GM23338 (cell line): ENCODE measurements around the gene TTC27. TPM values are rescaled to one million over a fixed set of nuclear protein-coding genes. Genes with fewer than 3 reads are reported as not detected.
A peak's percentile ranks its signal among the peaks of the same experiment; 100 is the strongest.

Experiments
- ATAC-seq: fragments of 200-7000 bp; cut with Tn5 transposase; 3 replicates; pipeline ENCODE4 v1.9.1; 2020
- DNase-seq: peaks from one replicate; pipeline ENCODE4 v3.0.0-alpha.2; 2015; ENCODE audit warnings: low spot score
- H2AFZ ChIP-seq: fragments of 200-600 bp; sonication (generic); 2 replicates; pipeline ENCODE4 v1.8.0; 2016; ENCODE audit warnings: antibody characterized with exemption, mild to moderate bottlenecking, moderate library complexity
- H3F3A ChIP-seq: fragments of 200-600 bp; sonication (generic); replicated peaks from 2 replicates; pipeline ENCODE4 v1.8.0; 2017; ENCODE audit warnings: antibody characterized with exemption, mixed run types, low read depth
- H3K27ac ChIP-seq: fragments of 200-600 bp; sonication (generic); 2 replicates; pipeline ENCODE4 v1.6.1; 2016; ENCODE audit warnings: low read depth
- H3K27me3 ChIP-seq: fragments of 200-600 bp; sonication (generic); 2 replicates; pipeline ENCODE4 v1.8.0; 2016; ENCODE audit warnings: mild to moderate bottlenecking, mixed run types, moderate library complexity; ENCODE audit not compliant: insufficient read depth
- H3K36me3 ChIP-seq: fragments of 200-600 bp; sonication (generic); 2 replicates; pipeline ENCODE4 v1.8.0; 2016; ENCODE audit warnings: mild to moderate bottlenecking; ENCODE audit not compliant: insufficient read depth
- H3K4me1 ChIP-seq: fragments of 200-600 bp; sonication (generic); 2 replicates; pipeline ENCODE4 v1.8.0; 2016; ENCODE audit warnings: mild to moderate bottlenecking, moderate library complexity; ENCODE audit not compliant: insufficient read depth
- H3K4me2 ChIP-seq: fragments of 200-600 bp; sonication (generic); 2 replicates; pipeline ENCODE4 v1.7.1; 2017; ENCODE audit warnings: mixed run types
- H3K4me3 ChIP-seq: fragments of 200-600 bp; sonication (generic); 2 replicates; pipeline ENCODE4 v1.6.1; 2016; ENCODE audit warnings: mixed run types
- H3K79me2 ChIP-seq: fragments of 200-600 bp; sonication (generic); replicated peaks from 2 replicates; pipeline ENCODE4 v1.8.0; 2017; ENCODE audit warnings: mild to moderate bottlenecking; ENCODE audit not compliant: insufficient read depth
- H3K9me2 ChIP-seq: fragments of 200-600 bp; sonication (generic); 2 replicates; pipeline ENCODE4 v1.8.0; 2017; ENCODE audit not compliant: insufficient read depth
- H4K20me1 ChIP-seq: fragments of 200-600 bp; sonication (generic); replicated peaks from 2 replicates; pipeline ENCODE4 v1.8.0; 2017; ENCODE audit warnings: mild to moderate bottlenecking; ENCODE audit not compliant: insufficient read depth
- H3K27ac Mint-ChIP-seq: 2 replicates; pipeline ENCODE4 v1.8.0; 2020; ENCODE audit warnings: inconsistent platforms, mild to moderate bottlenecking, moderate library complexity, mixed read lengths
- H3K27me3 Mint-ChIP-seq: 3 replicates; pipeline ENCODE4 v1.8.0; 2022; ENCODE audit warnings: low read depth, mild to moderate bottlenecking, moderate library complexity, mixed read lengths, inconsistent platforms; ENCODE audit not compliant: insufficient read depth, poor library complexity
- H3K36me3 Mint-ChIP-seq: 3 replicates; pipeline ENCODE4 v1.8.0; 2021; ENCODE audit warnings: low read depth, mild to moderate bottlenecking, inconsistent platforms, moderate library complexity, mixed read lengths
- H3K4me1 Mint-ChIP-seq: 3 replicates; pipeline ENCODE4 v1.8.0; 2020; ENCODE audit warnings: mild to moderate bottlenecking, inconsistent platforms, mixed read lengths
- H3K4me3 Mint-ChIP-seq: 3 replicates; pipeline ENCODE4 v1.8.0; 2021; ENCODE audit warnings: moderate library complexity, mild to moderate bottlenecking, inconsistent platforms, mixed read lengths
- H3K9me3 Mint-ChIP-seq: 3 replicates; pipeline ENCODE4 v1.8.0; 2020; ENCODE audit warnings: moderate library complexity, mild to moderate bottlenecking, inconsistent platforms, mixed read lengths
- CREB1 ChIP-seq: fragments of 250-450 bp; sonication (Bioruptor Pico); IDR thresholded peaks from 2 replicates; pipeline ENCODE4 v1.5.0; 2020; ENCODE audit warnings: low read depth, mild to moderate bottlenecking, moderate library complexity
- EZH2 ChIP-seq: fragments of 200-600 bp; sonication (generic); IDR thresholded peaks from one replicate; pipeline ENCODE4 v1.8.0; 2017; ENCODE audit warnings: antibody characterized with exemption, mild to moderate bottlenecking, low read depth; ENCODE audit not compliant: unreplicated experiment
- EZH2phosphoT487 ChIP-seq: fragments of 200-600 bp; sonication (generic); IDR thresholded peaks from one replicate; pipeline ENCODE4 v1.8.1; 2018; ENCODE audit warnings: antibody characterized with exemption; ENCODE audit not compliant: unreplicated experiment
- JUNB ChIP-seq: IDR thresholded peaks from one replicate; pipeline ENCODE4 v1.6.1; 2016; ENCODE audit warnings: antibody characterized with exemption; ENCODE audit not compliant: unreplicated experiment
- NANOG ChIP-seq: IDR thresholded peaks from 2 replicates; pipeline ENCODE4 v1.6.1; 2016; ENCODE audit warnings: antibody characterized with exemption, borderline replicate concordance
- POLR2AphosphoS5 ChIP-seq: IDR thresholded peaks from 2 replicates; pipeline ENCODE4 v1.6.1; 2016; ENCODE audit warnings: antibody characterized with exemption, low read depth
- STAT1 ChIP-seq: IDR thresholded peaks from one replicate; pipeline ENCODE4 v1.6.1; 2016; ENCODE audit warnings: antibody characterized with exemption; ENCODE audit not compliant: unreplicated experiment
- ZNF114 ChIP-seq: fragments of 250-450 bp; sonication (Bioruptor Pico); IDR thresholded peaks from 2 replicates; pipeline ENCODE4 v1.5.0; 2020; ENCODE audit warnings: mild to moderate bottlenecking, moderate library complexity
- ZNF331 ChIP-seq: fragments of 250-450 bp; sonication (Bioruptor Pico); IDR thresholded peaks from 2 replicates; pipeline ENCODE4 v1.5.0; 2020; ENCODE audit warnings: low read depth, mild to moderate bottlenecking, moderate library complexity
- polyA plus RNA-seq: library from polyadenylated mRNA; unstranded; fragments of >200 nt; fragmentation: Nextera tagmentation; extraction: Ambion mirVana; gene quantifications from 2 replicates; pipeline ENCODE4 v1.2.1, GENCODE V29; 2016
- total RNA-seq: library from RNA; depleted of rRNA; stranded (reverse); fragments of >200 nt; shearing (Covaris generic); gene quantifications from 2 replicates; pipeline ENCODE4 v1.2.3, GENCODE V29; 2014
- TF ChIP-seq, protein P1 (sequence below): fragments of 250-450 bp; sonication (Bioruptor Pico); IDR thresholded peaks from 2 replicates; pipeline ENCODE4 v1.5.0; 2020; ENCODE audit warnings: mild to moderate bottlenecking, moderate library complexity
- TF ChIP-seq, protein P2 (sequence below): IDR thresholded peaks from one replicate; pipeline ENCODE4 v1.6.1; 2018; ENCODE audit warnings: antibody characterized with exemption; ENCODE audit not compliant: unreplicated experiment
- TF ChIP-seq, protein P3 (sequence below), 2 experiments: fragments of 200-600 bp in 1 of 2; sonication (generic) in 1 of 2; conservative IDR thresholded peaks; 2 replicates each; pipeline versions ENCODE4 v1.5.1 to v1.6.1; 2016 to 2017; ENCODE audit warnings: antibody characterized with exemption in 2 of 2, low read depth in 2 of 2, mild to moderate bottlenecking in 2 of 2, moderate library complexity in 1 of 2
- TF ChIP-seq, protein P4 (sequence below): IDR thresholded peaks from 2 replicates; pipeline ENCODE4 v1.6.1; 2016; ENCODE audit warnings: antibody characterized with exemption

Gene TTC27
- total and polyA plus RNA-seq, 2 experiments from 2014 or later = 11.8 to 41.3 TPM

DNA sequence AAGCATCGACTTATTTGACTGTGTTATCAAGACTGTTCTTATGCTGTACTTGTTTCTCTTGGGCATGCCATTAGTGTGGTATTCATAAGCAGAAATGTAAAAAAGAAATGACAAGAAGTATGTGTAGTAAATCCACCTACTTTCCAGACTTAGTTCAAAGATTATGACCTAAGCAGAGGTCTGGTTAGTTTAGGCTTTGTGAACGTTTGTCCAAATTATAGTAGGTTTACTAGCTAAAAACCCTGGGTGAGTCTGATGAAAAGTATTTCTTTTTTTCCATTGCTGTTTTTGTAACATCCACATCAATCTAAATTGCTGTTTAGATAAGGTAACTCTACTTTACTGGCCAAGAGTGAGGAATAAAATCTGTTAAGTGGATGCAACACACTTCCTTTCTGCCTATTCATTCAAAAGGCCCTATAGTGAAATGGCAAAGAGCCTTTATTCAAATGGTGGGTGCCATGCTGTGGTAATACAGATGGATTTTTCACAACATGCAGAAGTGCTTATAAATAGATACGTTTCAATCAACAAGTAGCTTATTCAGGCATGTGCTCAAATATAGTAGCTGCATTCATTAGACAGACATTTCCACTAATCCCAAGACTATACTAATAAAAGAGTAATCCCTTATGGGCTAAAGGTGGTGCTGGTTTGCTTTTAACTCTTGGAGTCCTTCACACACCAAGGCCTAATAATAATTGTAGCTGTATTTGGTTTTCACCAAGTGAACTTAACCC is 196.4 kb downstream of the TTC27 start:
- no peaks in the 10 kb centered on the region for H3F3A ChIP-seq
- no peak overlapping the region for H3K4me2 ChIP-seq
- Mint-ChIP-seq H3K4me1 (peaks cover 8% of the 10 kb centered on the region), H3K27me3 (no peaks in the 10 kb centered on the region), H3K36me3 (no peaks in the 10 kb centered on the region; the same call in 2 of the 3 replicates), H3K27ac (0 out of 2 replicates have a peak overlapping the region, but pooled peaks have one; percentile 2), H3K4me3 (no peak overlapping the region), H3K9me3 (no peaks in the 10 kb centered on the region)
- no peak for ATAC-seq
- TF ChIP-seq EZH2 (no peak), ZNF331 (CRISPR knock-in tag) (no peak), ZNF114 (CRISPR knock-in tag) (no peak), STAT1 (no peak), JUNB (no peak), POLR2AphosphoS5 (no peak), NANOG (no peak), CREB1 (CRISPR knock-in tag) (no peak), EZH2phosphoT487 (no peak)
- TF ChIP-seq, protein P1, sequence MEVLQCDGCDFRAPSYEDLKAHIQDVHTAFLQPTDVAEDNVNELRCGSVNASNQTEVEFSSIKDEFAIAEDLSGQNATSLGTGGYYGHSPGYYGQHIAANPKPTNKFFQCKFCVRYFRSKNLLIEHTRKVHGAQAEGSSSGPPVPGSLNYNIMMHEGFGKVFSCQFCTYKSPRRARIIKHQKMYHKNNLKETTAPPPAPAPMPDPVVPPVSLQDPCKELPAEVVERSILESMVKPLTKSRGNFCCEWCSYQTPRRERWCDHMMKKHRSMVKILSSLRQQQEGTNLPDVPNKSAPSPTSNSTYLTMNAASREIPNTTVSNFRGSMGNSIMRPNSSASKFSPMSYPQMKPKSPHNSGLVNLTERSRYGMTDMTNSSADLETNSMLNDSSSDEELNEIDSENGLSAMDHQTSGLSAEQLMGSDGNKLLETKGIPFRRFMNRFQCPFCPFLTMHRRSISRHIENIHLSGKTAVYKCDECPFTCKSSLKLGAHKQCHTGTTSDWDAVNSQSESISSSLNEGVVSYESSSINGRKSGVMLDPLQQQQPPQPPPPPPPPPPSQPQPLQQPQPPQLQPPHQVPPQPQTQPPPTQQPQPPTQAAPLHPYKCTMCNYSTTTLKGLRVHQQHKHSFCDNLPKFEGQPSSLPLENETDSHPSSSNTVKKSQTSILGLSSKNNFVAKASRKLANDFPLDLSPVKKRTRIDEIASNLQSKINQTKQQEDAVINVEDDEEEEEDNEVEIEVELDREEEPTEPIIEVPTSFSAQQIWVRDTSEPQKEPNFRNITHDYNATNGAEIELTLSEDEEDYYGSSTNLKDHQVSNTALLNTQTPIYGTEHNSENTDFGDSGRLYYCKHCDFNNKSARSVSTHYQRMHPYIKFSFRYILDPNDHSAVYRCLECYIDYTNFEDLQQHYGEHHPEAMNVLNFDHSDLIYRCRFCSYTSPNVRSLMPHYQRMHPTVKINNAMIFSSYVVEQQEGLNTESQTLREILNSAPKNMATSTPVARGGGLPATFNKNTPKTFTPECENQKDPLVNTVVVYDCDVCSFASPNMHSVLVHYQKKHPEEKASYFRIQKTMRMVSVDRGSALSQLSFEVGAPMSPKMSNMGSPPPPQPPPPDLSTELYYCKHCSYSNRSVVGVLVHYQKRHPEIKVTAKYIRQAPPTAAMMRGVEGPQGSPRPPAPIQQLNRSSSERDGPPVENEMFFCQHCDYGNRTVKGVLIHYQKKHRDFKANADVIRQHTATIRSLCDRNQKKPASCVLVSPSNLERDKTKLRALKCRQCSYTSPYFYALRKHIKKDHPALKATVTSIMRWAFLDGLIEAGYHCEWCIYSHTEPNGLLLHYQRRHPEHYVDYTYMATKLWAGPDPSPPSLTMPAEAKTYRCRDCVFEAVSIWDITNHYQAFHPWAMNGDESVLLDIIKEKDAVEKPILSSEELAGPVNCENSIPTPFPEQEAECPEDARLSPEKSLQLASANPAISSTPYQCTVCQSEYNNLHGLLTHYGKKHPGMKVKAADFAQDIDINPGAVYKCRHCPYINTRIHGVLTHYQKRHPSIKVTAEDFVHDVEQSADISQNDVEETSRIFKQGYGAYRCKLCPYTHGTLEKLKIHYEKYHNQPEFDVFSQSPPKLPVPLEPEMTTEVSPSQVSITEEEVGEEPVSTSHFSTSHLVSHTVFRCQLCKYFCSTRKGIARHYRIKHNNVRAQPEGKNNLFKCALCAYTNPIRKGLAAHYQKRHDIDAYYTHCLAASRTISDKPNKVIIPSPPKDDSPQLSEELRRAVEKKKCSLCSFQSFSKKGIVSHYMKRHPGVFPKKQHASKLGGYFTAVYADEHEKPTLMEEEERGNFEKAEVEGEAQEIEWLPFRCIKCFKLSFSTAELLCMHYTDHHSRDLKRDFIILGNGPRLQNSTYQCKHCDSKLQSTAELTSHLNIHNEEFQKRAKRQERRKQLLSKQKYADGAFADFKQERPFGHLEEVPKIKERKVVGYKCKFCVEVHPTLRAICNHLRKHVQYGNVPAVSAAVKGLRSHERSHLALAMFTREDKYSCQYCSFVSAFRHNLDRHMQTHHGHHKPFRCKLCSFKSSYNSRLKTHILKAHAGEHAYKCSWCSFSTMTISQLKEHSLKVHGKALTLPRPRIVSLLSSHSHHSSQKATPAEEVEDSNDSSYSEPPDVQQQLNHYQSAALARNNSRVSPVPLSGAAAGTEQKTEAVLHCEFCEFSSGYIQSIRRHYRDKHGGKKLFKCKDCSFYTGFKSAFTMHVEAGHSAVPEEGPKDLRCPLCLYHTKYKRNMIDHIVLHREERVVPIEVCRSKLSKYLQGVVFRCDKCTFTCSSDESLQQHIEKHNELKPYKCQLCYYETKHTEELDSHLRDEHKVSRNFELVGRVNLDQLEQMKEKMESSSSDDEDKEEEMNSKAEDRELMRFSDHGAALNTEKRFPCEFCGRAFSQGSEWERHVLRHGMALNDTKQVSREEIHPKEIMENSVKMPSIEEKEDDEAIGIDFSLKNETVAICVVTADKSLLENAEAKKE = no peak
- TF ChIP-seq, protein P2, sequence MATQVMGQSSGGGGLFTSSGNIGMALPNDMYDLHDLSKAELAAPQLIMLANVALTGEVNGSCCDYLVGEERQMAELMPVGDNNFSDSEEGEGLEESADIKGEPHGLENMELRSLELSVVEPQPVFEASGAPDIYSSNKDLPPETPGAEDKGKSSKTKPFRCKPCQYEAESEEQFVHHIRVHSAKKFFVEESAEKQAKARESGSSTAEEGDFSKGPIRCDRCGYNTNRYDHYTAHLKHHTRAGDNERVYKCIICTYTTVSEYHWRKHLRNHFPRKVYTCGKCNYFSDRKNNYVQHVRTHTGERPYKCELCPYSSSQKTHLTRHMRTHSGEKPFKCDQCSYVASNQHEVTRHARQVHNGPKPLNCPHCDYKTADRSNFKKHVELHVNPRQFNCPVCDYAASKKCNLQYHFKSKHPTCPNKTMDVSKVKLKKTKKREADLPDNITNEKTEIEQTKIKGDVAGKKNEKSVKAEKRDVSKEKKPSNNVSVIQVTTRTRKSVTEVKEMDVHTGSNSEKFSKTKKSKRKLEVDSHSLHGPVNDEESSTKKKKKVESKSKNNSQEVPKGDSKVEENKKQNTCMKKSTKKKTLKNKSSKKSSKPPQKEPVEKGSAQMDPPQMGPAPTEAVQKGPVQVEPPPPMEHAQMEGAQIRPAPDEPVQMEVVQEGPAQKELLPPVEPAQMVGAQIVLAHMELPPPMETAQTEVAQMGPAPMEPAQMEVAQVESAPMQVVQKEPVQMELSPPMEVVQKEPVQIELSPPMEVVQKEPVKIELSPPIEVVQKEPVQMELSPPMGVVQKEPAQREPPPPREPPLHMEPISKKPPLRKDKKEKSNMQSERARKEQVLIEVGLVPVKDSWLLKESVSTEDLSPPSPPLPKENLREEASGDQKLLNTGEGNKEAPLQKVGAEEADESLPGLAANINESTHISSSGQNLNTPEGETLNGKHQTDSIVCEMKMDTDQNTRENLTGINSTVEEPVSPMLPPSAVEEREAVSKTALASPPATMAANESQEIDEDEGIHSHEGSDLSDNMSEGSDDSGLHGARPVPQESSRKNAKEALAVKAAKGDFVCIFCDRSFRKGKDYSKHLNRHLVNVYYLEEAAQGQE = no peak
- TF ChIP-seq, protein P3, sequence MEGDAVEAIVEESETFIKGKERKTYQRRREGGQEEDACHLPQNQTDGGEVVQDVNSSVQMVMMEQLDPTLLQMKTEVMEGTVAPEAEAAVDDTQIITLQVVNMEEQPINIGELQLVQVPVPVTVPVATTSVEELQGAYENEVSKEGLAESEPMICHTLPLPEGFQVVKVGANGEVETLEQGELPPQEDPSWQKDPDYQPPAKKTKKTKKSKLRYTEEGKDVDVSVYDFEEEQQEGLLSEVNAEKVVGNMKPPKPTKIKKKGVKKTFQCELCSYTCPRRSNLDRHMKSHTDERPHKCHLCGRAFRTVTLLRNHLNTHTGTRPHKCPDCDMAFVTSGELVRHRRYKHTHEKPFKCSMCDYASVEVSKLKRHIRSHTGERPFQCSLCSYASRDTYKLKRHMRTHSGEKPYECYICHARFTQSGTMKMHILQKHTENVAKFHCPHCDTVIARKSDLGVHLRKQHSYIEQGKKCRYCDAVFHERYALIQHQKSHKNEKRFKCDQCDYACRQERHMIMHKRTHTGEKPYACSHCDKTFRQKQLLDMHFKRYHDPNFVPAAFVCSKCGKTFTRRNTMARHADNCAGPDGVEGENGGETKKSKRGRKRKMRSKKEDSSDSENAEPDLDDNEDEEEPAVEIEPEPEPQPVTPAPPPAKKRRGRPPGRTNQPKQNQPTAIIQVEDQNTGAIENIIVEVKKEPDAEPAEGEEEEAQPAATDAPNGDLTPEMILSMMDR (conservative IDR thresholded peaks at IDR 0.05; ENCODE audit: low read depth in 2 of 2) = no peak
- TF ChIP-seq, protein P4, sequence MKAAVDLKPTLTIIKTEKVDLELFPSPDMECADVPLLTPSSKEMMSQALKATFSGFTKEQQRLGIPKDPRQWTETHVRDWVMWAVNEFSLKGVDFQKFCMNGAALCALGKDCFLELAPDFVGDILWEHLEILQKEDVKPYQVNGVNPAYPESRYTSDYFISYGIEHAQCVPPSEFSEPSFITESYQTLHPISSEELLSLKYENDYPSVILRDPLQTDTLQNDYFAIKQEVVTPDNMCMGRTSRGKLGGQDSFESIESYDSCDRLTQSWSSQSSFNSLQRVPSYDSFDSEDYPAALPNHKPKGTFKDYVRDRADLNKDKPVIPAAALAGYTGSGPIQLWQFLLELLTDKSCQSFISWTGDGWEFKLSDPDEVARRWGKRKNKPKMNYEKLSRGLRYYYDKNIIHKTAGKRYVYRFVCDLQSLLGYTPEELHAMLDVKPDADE = no peak
- no peaks in the 10 kb centered on the region for H3K27me3 ChIP-seq
- DNase-seq = no peak
- no peaks in the 10 kb centered on the region for H3K4me1 ChIP-seq
- H3K9me2 ChIP-seq = no peaks in the 10 kb centered on the region
- H3K27ac ChIP-seq = no peak overlapping the region
- H3K36me3 ChIP-seq = no peaks in the 10 kb centered on the region
- H4K20me1 ChIP-seq = no peaks in the 10 kb centered on the region
- no peak overlapping the region for H3K4me3 ChIP-seq
- H3K79me2 ChIP-seq = no peaks in the 10 kb centered on the region
- H2AFZ ChIP-seq = no peak overlapping the region
